Ovary (tissue), 9 donors: ENCODE results near the gene PNMA8B. TPM values are rescaled to one million over a fixed set of nuclear protein-coding genes. Genes with fewer than 3 reads are reported as not detected.

Experiments
- DNase-seq, 5 donors: peaks; one replicate each; pipeline ENCODE4 v3.0.0-alpha.2; 2019 to 2020
- H3K27ac ChIP-seq, 2 donors: fragments of 200-600 bp; one replicate each; pipeline versions ENCODE4 v1.5.1 to v1.8.0; 2019 to 2022
- H3K27me3 ChIP-seq: fragments of 200-600 bp; one replicate; pipeline ENCODE4 v1.8.0; 2022
- H3K36me3 ChIP-seq: fragments of 200-600 bp; sonication (generic); one replicate; pipeline ENCODE4 v1.5.1; 2019
- H3K4me1 ChIP-seq: one replicate; pipeline ENCODE4 v1.8.1; 2013; ENCODE audit warnings: mild to moderate bottlenecking, moderate library complexity; ENCODE audit not compliant: insufficient read depth
- H3K4me3 ChIP-seq: fragments of 200-600 bp; sonication (generic); one replicate; pipeline ENCODE4 v1.5.1; 2017
- H3K9me3 ChIP-seq, 2 donors: fragments of 200-600 bp in 1 of 2; sonication (generic) in 1 of 2; one replicate each; pipeline versions ENCODE4 v1.5.1 to v1.8.1; 2013 to 2019; ENCODE audit warnings: mild to moderate bottlenecking in 1 of 2, moderate library complexity in 1 of 2
- CTCF ChIP-seq, 3 donors: fragments of 450-650 bp in 2 of 3; fragments of 200-600 bp in 1 of 3; IDR thresholded peaks; one replicate each; pipeline versions ENCODE4 v1.5.1 to v1.8.0; 2016 to 2022; ENCODE audit warnings: antibody characterized with exemption in 3 of 3, mild to moderate bottlenecking in 1 of 3
- EP300 ChIP-seq: sonication (generic); formaldehyde crosslinking; IDR thresholded peaks from one replicate; pipeline ENCODE4 v1.6.1; 2017; ENCODE audit warnings: antibody characterized with exemption
- POLR2A ChIP-seq: fragments of 450-650 bp; IDR thresholded peaks from one replicate; pipeline ENCODE4 v1.6.1; 2017; ENCODE audit warnings: antibody characterized with exemption, mild to moderate bottlenecking, moderate library complexity
- WGBS, 3 donors: extraction: QIAGEN DNeasy Blood & Tissue Kit in 1 of 3; methylation state at CpG; one replicate each; pipeline versions ENCODE4 v1.1.5 to v1.1.7; 2013 to 2017; 5-methylcytosine and 5-hydroxymethylcytosine counted together
- intact Hi-C, 4 donors: fragments of 100-400 bp; cut with DNase I; formaldehyde crosslinking; loops; one replicate each; pipeline versions ENCODE4 v1.11.0 to v1.15.1; 2022 to 2023
- polyA plus RNA-seq, 2 donors: library from polyadenylated mRNA; stranded (reverse); fragments of 200-250 nt in 1 of 2; fragments of 350-450 nt in 1 of 2; fragmentation: Illumina TruSeq in 1 of 2; extraction: RNeasy Lipid Tissue Mini Kit (QIAGEN cat#74804) in 1 of 2; gene quantifications; one replicate each; pipeline ENCODE4 v1.2.3, GENCODE V29; 2013 to 2014
- total RNA-seq, 7 donors: library from RNA; depleted of rRNA in 2 of 7; stranded (reverse); fragments of >200 nt in 2 of 7; fragmentation: NEBNext Ultra II Directional in 3 of 7; extraction: Animal tissue kit (Norgen Biotek cat#: 25700) in 3 of 7; gene quantifications; one replicate each; pipeline versions ENCODE4 v1.1.0 to v1.2.4, GENCODE V29; 2016 to 2023
- donor health status: DM: no; HTN: no; CAD: no; lungs with moderate emphysema.
- donor health status: DM: no; HTN: no; CAD: no.
- donor health status: Bipolar disorder and iron deficiency.
- donor health status: DM: yes; HTN: yes; CAD: no.
- donor health status: DM: no; HTN: no; CAD: no.
- donor health status: DM: yes; HTN: yes; CAD: no.

Gene PNMA8B
- total and polyA plus RNA-seq, 9 donors = 0.97 to 10.6 (median 5.3) TPM

GRCh38 chr19:46511237-46511636 lies 15.6 kb upstream of the PNMA8B start:
- TF ChIP-seq CTCF (IDR thresholded peaks at IDR 0.05) = no peak
- no peak for TF ChIP-seq EP300
- TF ChIP-seq POLR2A = no peak
- DNase-seq = no peak
- no peaks in the 10 kb centered on the region for H3K27me3 ChIP-seq
- no peak overlapping the region for H3K4me3 ChIP-seq
- H3K36me3 ChIP-seq = no peaks in the 10 kb centered on the region
- H3K4me1 ChIP-seq = peaks cover 2% of the 10 kb centered on the region
- H3K9me3 ChIP-seq = peaks cover 0 to 6% of the 10 kb centered on the region in 2 donors
- 86 to 93% (median 89%) methylated on average over 4 of the region's 4 CpGs for WGBS, 3 donors
- intact Hi-C loops = loop anchor here in 2 of 4 donors (5.0 to 10.0 kb wide), 2 partner anchors 229 to 236 kb away; no protein-coding TSS in a partner anchor
- H3K27ac ChIP-seq = no peak overlapping the region

- no peak overlapping the region for H3K4me3 ChIP-seq
- no peak overlapping the region for H3K27ac ChIP-seq
- DNase-seq = no peak
- no peaks in the 10 kb centered on the region for H3K4me1 ChIP-seq
- intact Hi-C loops = no loop called here
- H3K36me3 ChIP-seq = no peaks in the 10 kb centered on the region
- peaks cover 0 to 6% of the 10 kb centered on the region in 2 donors for H3K9me3 ChIP-seq
- WGBS, 3 donors = 40 to 42% (median 42%) methylated on average over 2 of the region's 2 CpGs
- no peak for TF ChIP-seq CTCF (IDR thresholded peaks at IDR 0.05)
- no peak for TF ChIP-seq POLR2A
- TF ChIP-seq EP300 = no peak
- H3K27me3 ChIP-seq = no peaks in the 10 kb centered on the region
Observed at GRCh38 chr19:46508206-46508605, 12.5 kb upstream of the PNMA8B start.

- 73 to 80% (median 78%) methylated on average over 17 of the region's 17 CpGs for WGBS, 3 donors
- DNase-seq = no peak
- H3K27ac ChIP-seq = no peak overlapping the region
- H3K9me3 ChIP-seq = no peaks in the 10 kb centered on the region
- H3K36me3 ChIP-seq = no peaks in the 10 kb centered on the region
- no peaks in the 10 kb centered on the region for H3K27me3 ChIP-seq
- H3K4me3 ChIP-seq = no peak overlapping the region
- TF ChIP-seq POLR2A (no peak), EP300 (no peak), CTCF (IDR thresholded peaks at IDR 0.05) (no peak)
- H3K4me1 ChIP-seq = no peaks in the 10 kb centered on the region
- intact Hi-C loops = no loop called here
Observed at GRCh38 chr19:46503848-46504453, 8.3 kb upstream of the PNMA8B start.

GRCh38 chr19:46502891-46503290 lies 7.2 kb upstream of the PNMA8B start:
- DNase-seq = no peak
- 59 to 83% (median 71%) methylated on average over 5 of the region's 5 CpGs for WGBS, 3 donors
- no peak for TF ChIP-seq CTCF (IDR thresholded peaks at IDR 0.05)
- no peak for TF ChIP-seq EP300
- TF ChIP-seq POLR2A = no peak
- Histone ChIP-seq H3K27me3 (no peaks in the 10 kb centered on the region), H3K27ac (no peak overlapping the region), H3K4me3 (no peak overlapping the region), H3K9me3 (no peaks in the 10 kb centered on the region), H3K36me3 (no peaks in the 10 kb centered on the region), H3K4me1 (no peaks in the 10 kb centered on the region)
- intact Hi-C loops = no loop called here
